HG03135 (cell line): ENCODE results near the gene RABL6.
"Not testable (repeated sequence)": the region's sequence is repeated elsewhere in the genome, so short reads cannot be mapped to it uniquely, and the experiment has no call there.

Experiments
- ATAC-seq: cut with Tn5 transposase; IDR thresholded peaks from one replicate; pipeline ENCODE4 v1.9.1; 2021; ENCODE audit warnings: mild to moderate bottlenecking, moderate library complexity; ENCODE audit not compliant: unreplicated experiment

The RABL6 gene

GRCh38 chr9:136856079-136856476 lies 48.3 kb downstream of the RABL6 start:
- no peak for ATAC-seq

- ATAC-seq, result no peak
These were observed 48.9 kb downstream of the RABL6 start for GRCh38 chr9:136856541-136857141.

GRCh38 chr9:136857166-136857565 lies 49.4 kb downstream of the RABL6 start:
- ATAC-seq, result no peak

GRCh38 chr9:136857581-136858412 lies 50.0 kb downstream of the RABL6 start:
- no peak for ATAC-seq

- ATAC-seq, result no peak
These were observed 50.7 kb downstream of the RABL6 start for GRCh38 chr9:136858452-136858843.

- no peak for ATAC-seq
These were observed 51.4 kb downstream of the RABL6 start for GRCh38 chr9:136858844-136859757.

- no peak for ATAC-seq
These were observed 52.8 kb downstream of the RABL6 start for GRCh38 chr9:136860529-136860928.

- no peak for ATAC-seq
These were observed 53.5 kb downstream of the RABL6 start for GRCh38 chr9:136860933-136861873.

GRCh38 chr9:136861874-136862457 lies 54.2 kb downstream of the RABL6 start:
- no peak for ATAC-seq

GRCh38 chr9:136862849-136863622 lies 55.3 kb downstream of the RABL6 start:
- ATAC-seq, result no peak

- no peak for ATAC-seq
These were observed 56.0 kb downstream of the RABL6 start for GRCh38 chr9:136863623-136864273.

GRCh38 chr9:136865041-136865767 lies 57.5 kb downstream of the RABL6 start:
- ATAC-seq, result no peak

- no peak for ATAC-seq
These were observed 58.0 kb downstream of the RABL6 start for GRCh38 chr9:136865768-136866103.

- not testable (repeated sequence) for ATAC-seq
These were observed 59.2 kb downstream of the RABL6 start for GRCh38 chr9:136866898-136867421.

- ATAC-seq, result no peak
These were observed 59.7 kb downstream of the RABL6 start for GRCh38 chr9:136867480-136867879.

- ATAC-seq, result no peak
These were observed 60.2 kb downstream of the RABL6 start for GRCh38 chr9:136867917-136868316.

- no peak for ATAC-seq
These were observed 60.9 kb downstream of the RABL6 start for GRCh38 chr9:136868644-136869043.

- ATAC-seq, result not testable (repeated sequence)
These were observed 61.9 kb downstream of the RABL6 start for GRCh38 chr9:136869611-136870010.
